SK-N-SH treated with all-trans-retinoic acid at 6 μM for 48 hours (cell line): ENCODE measurements around the gene MCM7.

Experiments used
- ATAC-seq: fragments of 200-7000 bp; cut with Tn5 transposase; 3 replicates; pipeline ENCODE4 v1.9.1; 2020; ENCODE audit warnings: mild to moderate bottlenecking, moderate library complexity
- BACH2 ChIP-seq: fragments of 250-450 bp; sonication (Bioruptor Pico); IDR thresholded peaks from 2 replicates; pipeline ENCODE4 v1.9.0; 2021; ENCODE audit warnings: mild to moderate bottlenecking, borderline replicate concordance
- CREB5 ChIP-seq: fragments of 250-450 bp; sonication (Bioruptor Pico); IDR thresholded peaks from 2 replicates; pipeline ENCODE4 v1.5.1; 2020; ENCODE audit warnings: low read depth, mild to moderate bottlenecking, moderate library complexity
- CSDC2 ChIP-seq: fragments of 250-450 bp; sonication (Bioruptor Pico); IDR thresholded peaks from 2 replicates; pipeline ENCODE4 v1.5.0; 2020; ENCODE audit warnings: mild to moderate bottlenecking, moderate library complexity
- CSRNP3 ChIP-seq: fragments of 250-450 bp; sonication (Bioruptor Pico); IDR thresholded peaks from 2 replicates; pipeline ENCODE4 v1.5.1; 2021; ENCODE audit warnings: mild to moderate bottlenecking, moderate library complexity
- ESRRG ChIP-seq: fragments of 250-450 bp; sonication (Bioruptor Pico); IDR thresholded peaks from 2 replicates; pipeline ENCODE4 v1.6.1; 2021; ENCODE audit warnings: mild to moderate bottlenecking
- GLIS3 ChIP-seq: fragments of 250-450 bp; sonication (Bioruptor Pico); IDR thresholded peaks from 2 replicates; pipeline ENCODE4 v1.5.0; 2020; ENCODE audit warnings: mild to moderate bottlenecking, moderate library complexity
- OSR1 ChIP-seq: fragments of 250-450 bp; sonication (Bioruptor Pico); IDR thresholded peaks from 2 replicates; pipeline ENCODE4 v1.8.0; 2022; ENCODE audit warnings: moderate library complexity, mild to moderate bottlenecking, inconsistent platforms
- PATZ1 ChIP-seq: fragments of 250-450 bp; sonication (Bioruptor Pico); IDR thresholded peaks from 2 replicates; pipeline ENCODE4 v1.8.0; 2020; ENCODE audit warnings: mild to moderate bottlenecking, moderate library complexity, borderline replicate concordance
- POU6F1 ChIP-seq: fragments of 250-450 bp; sonication (Bioruptor Pico); IDR thresholded peaks from 2 replicates; pipeline ENCODE4 v1.8.0; 2021; ENCODE audit warnings: low read depth, mild to moderate bottlenecking, moderate library complexity, borderline replicate concordance
- PPARA ChIP-seq: fragments of 250-450 bp; sonication (Bioruptor Pico); IDR thresholded peaks from 2 replicates; pipeline ENCODE4 v1.5.0; 2020; ENCODE audit warnings: mild to moderate bottlenecking, borderline replicate concordance
- SNAI2 ChIP-seq: fragments of 250-450 bp; sonication (Bioruptor Pico); IDR thresholded peaks from 2 replicates; pipeline ENCODE4 v1.5.0; 2020; ENCODE audit warnings: mild to moderate bottlenecking, moderate library complexity
- TSHZ2 ChIP-seq: fragments of 250-450 bp; sonication (Bioruptor Pico); IDR thresholded peaks from 2 replicates; pipeline ENCODE4 v1.5.0; 2020; ENCODE audit warnings: mild to moderate bottlenecking, moderate library complexity
- ZC3H10 ChIP-seq: fragments of 250-450 bp; sonication (Bioruptor Pico); IDR thresholded peaks from 2 replicates; pipeline ENCODE4 v1.5.1; 2021; ENCODE audit warnings: mild to moderate bottlenecking, moderate library complexity
- ZFP3 ChIP-seq: fragments of 250-450 bp; sonication (Bioruptor Pico); IDR thresholded peaks from 2 replicates; pipeline ENCODE4 v1.5.0; 2020; ENCODE audit warnings: mild to moderate bottlenecking, moderate library complexity
- ZNF565 ChIP-seq: fragments of 450-650 bp; formaldehyde crosslinking; conservative IDR thresholded peaks from 2 replicates; pipeline ENCODE4 v1.5.0; 2020; ENCODE audit warnings: low read depth, mild to moderate bottlenecking, moderate library complexity
- ZNF70 ChIP-seq: fragments of 450-650 bp; formaldehyde crosslinking; IDR thresholded peaks from 2 replicates; pipeline ENCODE4 v1.5.0; 2020; ENCODE audit warnings: mild to moderate bottlenecking, moderate library complexity
- ZNF8 ChIP-seq: fragments of 450-650 bp; formaldehyde crosslinking; IDR thresholded peaks from 2 replicates; pipeline ENCODE4 v1.5.0; 2020; ENCODE audit warnings: mild to moderate bottlenecking, moderate library complexity

MCM7 gene

GRCh38 chr7:100059251-100059739 is 41.9 kb downstream of the MCM7 start:
- TF ChIP-seq OSR1 (CRISPR knock-in tag) (no peak), TSHZ2 (CRISPR knock-in tag) (no peak), PPARA (CRISPR knock-in tag) (no peak), GLIS3 (CRISPR knock-in tag) (no peak), POU6F1 (no peak), ZNF70 (CRISPR knock-in tag) (no peak), CSDC2 (CRISPR knock-in tag) (no peak), ZFP3 (CRISPR knock-in tag) (no peak), ESRRG (CRISPR knock-in tag) (no peak), SNAI2 (CRISPR knock-in tag) (no peak), ZNF565 (CRISPR knock-in tag) (no peak), ZNF8 (CRISPR knock-in tag) (no peak), CREB5 (no peak), CSRNP3 (CRISPR knock-in tag) (no peak), PATZ1 (CRISPR knock-in tag) (no peak), ZC3H10 (CRISPR knock-in tag) (no peak), BACH2 (CRISPR knock-in tag) (no peak)
- TF ChIP-seq, all 23 proteins: peak for 0
- no peak for ATAC-seq

- ATAC-seq = no peak
- TF ChIP-seq POU6F1 (no peak), ZNF565 (CRISPR knock-in tag) (no peak), CSRNP3 (CRISPR knock-in tag) (no peak), GLIS3 (CRISPR knock-in tag) (no peak), BACH2 (CRISPR knock-in tag) (no peak), SNAI2 (CRISPR knock-in tag) (no peak)
- TF ChIP-seq, all 23 proteins: peak for 0
Measured at GRCh38 chr7:100057006-100057405, 44.2 kb downstream of the MCM7 start.
